IPS-NIHi7 (cell line): ENCODE measurements around the gene DOCK10.

ENCODE experiments used
- DNase-seq: peaks from one replicate; pipeline ENCODE4 v3.0.0; 2012; ENCODE audit warnings: mixed read lengths; ENCODE audit errors: extremely low spot score

DOCK10 gene

GRCh38 chr2:224778474-224778877 is 263.8 kb downstream of the DOCK10 start:
- DNase-seq = peak; percentile 38

- no peak for DNase-seq
Observed at GRCh38 chr2:224777559-224777930, 264.7 kb downstream of the DOCK10 start.

GRCh38 chr2:224776795-224777558 is 265.3 kb downstream of the DOCK10 start:
- no peak for DNase-seq

GRCh38 chr2:224775647-224776046 is 266.6 kb downstream of the DOCK10 start:
- no peak for DNase-seq

- DNase-seq = no peak
Observed at GRCh38 chr2:224774735-224775134, 267.5 kb downstream of the DOCK10 start.

GRCh38 chr2:224772494-224772893 is 269.8 kb downstream of the DOCK10 start:
- DNase-seq = no peak

GRCh38 chr2:224769489-224769888 is 272.8 kb downstream of the DOCK10 start:
- no peak for DNase-seq

- no peak for DNase-seq
Observed at GRCh38 chr2:224764565-224765236, 277.6 kb downstream of the DOCK10 start.

- DNase-seq = no peak
Observed at GRCh38 chr2:224757934-224758548, 284.2 kb downstream of the DOCK10 start.

GRCh38 chr2:224753743-224754540 is 288.3 kb downstream of the DOCK10 start:
- DNase-seq = no peak

GRCh38 chr2:224751996-224752698 is 290.1 kb downstream of the DOCK10 start:
- no peak for DNase-seq

- DNase-seq = peak; percentile 42
Observed at GRCh38 chr2:224749136-224749535, 293.1 kb downstream of the DOCK10 start.

GRCh38 chr2:224747765-224748164 is 294.5 kb downstream of the DOCK10 start:
- no peak for DNase-seq

- DNase-seq = no peak
Observed at GRCh38 chr2:224736227-224736626, 306.0 kb downstream of the DOCK10 start.

- DNase-seq = no peak
Observed at GRCh38 chr2:224734949-224735348, 307.3 kb downstream of the DOCK10 start.

GRCh38 chr2:224731665-224732064 is 310.6 kb downstream of the DOCK10 start:
- no peak for DNase-seq

GRCh38 chr2:224729435-224729834 is 312.8 kb downstream of the DOCK10 start:
- DNase-seq = no peak

GRCh38 chr2:224724331-224724730 is 317.9 kb downstream of the DOCK10 start:
- no peak for DNase-seq

- no peak for DNase-seq
Observed at GRCh38 chr2:224723586-224724217, 318.6 kb downstream of the DOCK10 start.

GRCh38 chr2:224722770-224723169 is 319.5 kb downstream of the DOCK10 start:
- no peak for DNase-seq

GRCh38 chr2:224722250-224722649 is 320.0 kb downstream of the DOCK10 start:
- DNase-seq = no peak
